ENCODE results near the gene SMPDL3B.

SMPDL3B gene

DNA sequence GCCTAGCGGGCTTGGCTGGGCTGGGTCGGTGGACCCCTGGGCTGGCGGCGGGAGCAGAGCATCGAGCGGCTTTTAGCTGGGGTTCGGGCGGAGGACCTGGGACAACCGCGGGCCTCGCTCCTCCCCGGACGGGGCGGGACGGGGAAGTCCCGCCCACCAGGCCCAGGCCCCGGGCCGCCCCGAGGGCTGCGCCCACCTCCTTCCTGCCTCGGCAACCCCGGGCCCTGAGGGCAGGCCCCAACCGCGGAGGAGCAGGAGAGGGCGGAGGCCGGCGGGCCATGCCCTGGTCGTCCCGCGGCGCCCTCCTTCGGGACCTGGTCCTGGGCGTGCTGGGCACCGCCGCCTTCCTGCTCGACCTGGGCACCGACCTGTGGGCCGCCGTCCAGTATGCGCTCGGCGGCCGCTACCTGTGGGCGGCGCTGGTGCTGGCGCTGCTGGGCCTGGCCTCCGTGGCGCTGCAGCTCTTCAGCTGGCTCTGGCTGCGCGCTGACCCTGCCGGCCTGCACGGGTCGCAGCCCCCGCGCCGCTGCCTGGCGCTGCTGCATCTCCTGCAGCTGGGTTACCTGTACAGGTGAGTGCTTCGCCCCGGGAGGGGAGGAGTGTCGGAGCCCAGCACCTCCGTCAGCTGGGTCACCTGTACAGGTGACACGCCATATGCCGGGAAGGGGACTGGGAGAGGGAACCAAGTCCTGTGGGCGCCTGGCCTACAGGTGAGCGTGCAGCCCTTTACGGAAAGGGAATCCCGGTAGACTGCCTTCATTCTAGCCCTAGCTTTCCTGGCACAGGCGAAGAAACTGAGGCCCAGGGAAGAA lies 25.2 kb downstream of the SMPDL3B start, which contains the start of gene XKR8:
Gene XKR8, plus strand, starts transcription at position 182 of the 812 bp plus-strand sequence. Its CDS starts 97 bp downstream, at position 279.
- intact Hi-C loops (cut with DNase I; ENCODE audit: low total_unique reads) = no loop called here
- Histone ChIP-seq H3K4me3 (peak within 1 kb of the TSS; percentile 72 to 90), H3K27ac (peak within 1 kb of the TSS; percentile 92 to 93), H3K36me3 (peaks cover 10 to 21% (median 15%) of the 10 kb centered on the region in 3 donors), H3K27me3 (no peaks in the 10 kb centered on the region), H3K9me3 (no peaks in the 10 kb centered on the region), H3K4me1 (peaks cover 0 to 31% (median 22%) of the 10 kb centered on the region in 4 donors)
- DNase-seq = peak; percentile 69 to 90
- TF ChIP-seq, protein P1, sequence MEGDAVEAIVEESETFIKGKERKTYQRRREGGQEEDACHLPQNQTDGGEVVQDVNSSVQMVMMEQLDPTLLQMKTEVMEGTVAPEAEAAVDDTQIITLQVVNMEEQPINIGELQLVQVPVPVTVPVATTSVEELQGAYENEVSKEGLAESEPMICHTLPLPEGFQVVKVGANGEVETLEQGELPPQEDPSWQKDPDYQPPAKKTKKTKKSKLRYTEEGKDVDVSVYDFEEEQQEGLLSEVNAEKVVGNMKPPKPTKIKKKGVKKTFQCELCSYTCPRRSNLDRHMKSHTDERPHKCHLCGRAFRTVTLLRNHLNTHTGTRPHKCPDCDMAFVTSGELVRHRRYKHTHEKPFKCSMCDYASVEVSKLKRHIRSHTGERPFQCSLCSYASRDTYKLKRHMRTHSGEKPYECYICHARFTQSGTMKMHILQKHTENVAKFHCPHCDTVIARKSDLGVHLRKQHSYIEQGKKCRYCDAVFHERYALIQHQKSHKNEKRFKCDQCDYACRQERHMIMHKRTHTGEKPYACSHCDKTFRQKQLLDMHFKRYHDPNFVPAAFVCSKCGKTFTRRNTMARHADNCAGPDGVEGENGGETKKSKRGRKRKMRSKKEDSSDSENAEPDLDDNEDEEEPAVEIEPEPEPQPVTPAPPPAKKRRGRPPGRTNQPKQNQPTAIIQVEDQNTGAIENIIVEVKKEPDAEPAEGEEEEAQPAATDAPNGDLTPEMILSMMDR (IDR thresholded peaks at IDR 0.05) = peak; percentile 17 to 29

DNA sequence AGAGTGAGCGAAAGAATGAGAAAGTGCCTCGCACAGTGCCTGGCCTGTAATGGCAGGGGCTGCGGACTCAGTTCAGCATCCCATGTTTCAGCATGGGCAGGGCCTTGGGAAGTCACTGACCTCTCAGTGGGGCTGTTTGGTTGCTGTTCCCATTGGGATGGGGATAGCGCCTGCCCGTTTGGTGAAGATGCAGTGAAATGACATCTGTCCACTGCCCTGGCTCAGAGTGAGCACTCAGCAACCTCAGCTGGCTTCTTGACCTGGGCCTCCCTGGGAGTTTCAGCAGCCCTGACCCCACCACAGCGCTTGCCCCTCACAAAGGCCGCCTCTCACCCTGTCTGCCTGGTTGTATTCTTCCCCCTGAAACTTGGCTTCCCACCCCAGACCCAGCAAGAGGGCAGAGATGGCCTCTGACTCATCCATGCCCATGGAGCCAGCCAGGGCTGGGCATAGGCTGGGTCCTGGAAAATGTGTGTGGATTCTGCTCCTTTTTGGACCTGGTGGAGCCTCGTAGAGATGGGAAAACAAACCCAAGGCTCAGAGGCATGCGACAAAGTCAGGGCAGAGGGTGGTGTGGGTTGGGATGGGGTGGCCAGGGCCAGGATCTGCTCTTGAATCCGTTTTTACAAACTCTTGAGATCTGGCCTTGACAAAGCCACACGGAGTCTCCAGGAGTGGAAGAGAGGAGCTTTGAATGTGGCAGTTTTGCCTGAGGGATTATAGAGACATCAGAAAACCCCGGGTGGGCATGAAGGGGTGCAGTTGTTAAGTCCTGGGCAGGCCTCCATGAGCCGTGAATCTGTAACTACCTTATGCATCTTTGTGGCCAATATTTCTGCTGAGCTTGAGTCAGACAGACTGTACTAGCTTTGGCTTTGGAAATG lies 26.2 kb downstream of the SMPDL3B start:
- H3K9me3 ChIP-seq = no peaks in the 10 kb centered on the region
- intact Hi-C loops (cut with DNase I; ENCODE audit: low total_unique reads) = no loop called here
- H3K36me3 ChIP-seq = peaks cover 10 to 31% (median 24%) of the 10 kb centered on the region in 3 donors
- H3K27me3 ChIP-seq = no peaks in the 10 kb centered on the region
- H3K4me3 ChIP-seq = peak overlapping the region; percentile 72 to 90
- peak overlapping the region; percentile 92 to 93 for H3K27ac ChIP-seq
- peaks cover 0 to 31% (median 22%) of the 10 kb centered on the region in 4 donors for H3K4me1 ChIP-seq
- TF ChIP-seq, protein P1 (IDR thresholded peaks at IDR 0.05) = no peak
- peak; percentile 31 to 71 for DNase-seq

DNA sequence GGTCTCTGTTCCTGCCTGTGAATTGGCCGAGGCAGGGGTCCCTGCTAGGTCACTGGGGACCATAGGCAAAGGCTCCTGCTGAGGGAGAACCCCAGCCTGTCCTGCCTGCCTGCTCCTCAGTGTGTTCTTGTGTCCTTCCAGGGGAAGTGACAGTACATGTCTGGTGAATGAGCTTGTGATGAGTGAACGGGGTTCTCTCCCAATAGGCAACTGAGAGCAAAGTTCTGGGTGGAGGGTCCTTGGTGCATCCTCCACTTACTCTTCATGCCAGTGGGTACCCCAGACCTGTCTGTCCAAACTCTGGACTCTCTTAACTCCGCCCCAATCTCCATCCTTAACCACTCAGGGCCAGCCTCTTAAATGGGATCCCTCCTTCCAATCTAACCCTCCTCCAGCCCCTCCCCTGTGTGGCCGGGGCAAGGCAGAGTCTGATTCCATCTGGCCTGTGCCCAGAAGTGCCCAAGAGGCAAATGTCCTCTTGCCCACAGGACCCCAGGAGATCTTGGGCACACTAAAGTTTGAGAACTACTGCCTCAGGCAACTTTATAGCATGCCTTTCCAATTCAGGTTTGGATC lies 26.9 kb downstream of the SMPDL3B start:
- TF ChIP-seq, protein P1 (IDR thresholded peaks at IDR 0.05) = no peak

DNA sequence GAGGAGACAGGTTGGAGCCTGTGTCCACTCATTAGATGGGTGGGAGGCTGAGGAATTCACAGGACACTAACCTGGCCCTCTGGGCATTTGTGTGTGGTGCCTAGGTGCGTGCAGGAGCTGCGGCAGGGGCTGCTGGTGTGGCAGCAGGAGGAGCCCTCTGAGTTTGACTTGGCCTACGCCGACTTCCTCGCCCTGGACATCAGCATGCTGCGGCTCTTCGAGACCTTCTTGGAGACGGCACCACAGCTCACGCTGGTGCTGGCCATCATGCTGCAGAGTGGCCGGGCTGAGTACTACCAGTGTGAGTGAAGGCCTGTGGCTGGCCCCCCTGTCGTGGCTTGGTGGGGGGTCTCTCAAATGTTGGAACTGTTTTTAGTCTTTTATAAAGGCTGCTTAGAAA lies 28.6 kb downstream of the SMPDL3B start:
- Histone ChIP-seq H3K27ac (no peak overlapping the region), H3K4me3 (no peak overlapping the region), H3K36me3 (peaks cover 31 to 55% (median 48%) of the 10 kb centered on the region in 3 donors), H3K4me1 (peaks cover 0 to 35% (median 22%) of the 10 kb centered on the region in 4 donors), H3K27me3 (no peaks in the 10 kb centered on the region), H3K9me3 (no peaks in the 10 kb centered on the region)
- TF ChIP-seq, protein P1 (IDR thresholded peaks at IDR 0.05) = no peak
- intact Hi-C loops (cut with DNase I; ENCODE audit: low total_unique reads) = no loop called here
- DNase-seq = no peak

More for the DNA sequence above, 26.9 kb downstream of the SMPDL3B start:
- intact Hi-C loops (cut with DNase I; ENCODE audit: low total_unique reads) = no loop called here
- no peaks in the 10 kb centered on the region for H3K27me3 ChIP-seq
- peak overlapping the region; percentile 72 to 90 for H3K4me3 ChIP-seq
- H3K36me3 ChIP-seq = peaks cover 16 to 39% (median 31%) of the 10 kb centered on the region in 3 donors
- peaks cover 0 to 31% (median 22%) of the 10 kb centered on the region in 4 donors for H3K4me1 ChIP-seq
- no peak for DNase-seq
- H3K9me3 ChIP-seq = no peaks in the 10 kb centered on the region
- peak overlapping the region; percentile 92 to 93 for H3K27ac ChIP-seq

DNA sequence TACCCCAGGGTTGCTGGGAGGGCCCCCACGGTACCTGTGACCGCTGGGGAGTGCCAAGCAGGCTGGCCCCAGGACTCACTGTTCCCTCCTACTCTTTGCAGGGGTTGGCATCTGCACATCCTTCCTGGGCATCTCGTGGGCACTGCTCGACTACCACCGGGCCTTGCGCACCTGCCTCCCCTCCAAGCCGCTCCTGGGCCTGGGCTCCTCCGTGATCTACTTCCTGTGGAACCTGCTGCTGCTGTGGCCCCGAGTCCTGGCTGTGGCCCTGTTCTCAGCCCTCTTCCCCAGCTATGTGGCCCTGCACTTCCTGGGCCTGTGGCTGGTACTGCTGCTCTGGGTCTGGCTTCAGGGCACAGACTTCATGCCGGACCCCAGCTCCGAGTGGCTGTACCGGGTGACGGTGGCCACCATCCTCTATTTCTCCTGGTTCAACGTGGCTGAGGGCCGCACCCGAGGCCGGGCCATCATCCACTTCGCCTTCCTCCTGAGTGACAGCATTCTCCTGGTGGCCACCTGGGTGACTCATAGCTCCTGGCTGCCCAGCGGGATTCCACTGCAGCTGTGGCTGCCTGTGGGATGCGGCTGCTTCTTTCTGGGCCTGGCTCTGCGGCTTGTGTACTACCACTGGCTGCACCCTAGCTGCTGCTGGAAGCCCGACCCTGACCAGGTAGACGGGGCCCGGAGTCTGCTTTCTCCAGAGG lies 31.8 kb downstream of the SMPDL3B start:
- TF ChIP-seq, protein P1 (IDR thresholded peaks at IDR 0.05) = no peak
- DNase-seq = no peak
- peaks cover 31 to 68% (median 53%) of the 10 kb centered on the region in 3 donors for H3K36me3 ChIP-seq

More for the DNA sequence above, 31.8 kb downstream of the SMPDL3B start:
- Histone ChIP-seq H3K4me1 (peaks cover 0 to 20% (median 8%) of the 10 kb centered on the region in 4 donors), H3K9me3 (no peaks in the 10 kb centered on the region), H3K4me3 (no peak overlapping the region), H3K27ac (no peak overlapping the region), H3K27me3 (no peaks in the 10 kb centered on the region)
- intact Hi-C loops (cut with DNase I; ENCODE audit: low total_unique reads) = no loop called here
